SK-N-SH (cell line): ENCODE measurements around the gene RET. TPM values are rescaled to one million over a fixed set of nuclear protein-coding genes. Genes with fewer than 3 reads are reported as not detected.

Experiments
- CTCF ChIA-PET: fragments of 300-600, 350-600 bp; formaldehyde crosslinking; extraction: SDS; loops from one replicate; lab custom pipeline; 2021; lab: Yijun Ruan, JAX
- POLR2A ChIA-PET: fragments of 350-600 bp; sonication (Branson Sonifier 250); formaldehyde crosslinking; extraction: SDS; loops from one replicate; lab custom pipeline; 2020; ENCODE audit warnings: antibody characterized with exemption, inconsistent platforms; lab: Yijun Ruan, JAX
- DNase-seq: peaks from one replicate; pipeline ENCODE4 v3.0.0; 2012
- H2AFZ ChIP-seq: fragments of 200-600 bp; sonication (generic); 2 replicates; pipeline ENCODE4 v1.8.1; 2016; ENCODE audit warnings: antibody characterized with exemption, mild to moderate bottlenecking, low read depth
- H3F3A ChIP-seq: fragments of 200-600 bp; sonication (generic); replicated peaks from 2 replicates; pipeline ENCODE3; 2016; ENCODE audit warnings: antibody characterized with exemption, mild to moderate bottlenecking; ENCODE audit not compliant: insufficient read depth
- H3K27ac ChIP-seq, 2 experiments: fragments of 200-500 bp in 1 of 2; fragments of 200-600 bp in 1 of 2; sonication (Bioruptor generic) in 1 of 2; sonication (generic), shearing (Covaris generic) in 1 of 2; 2 replicates each; pipeline versions ENCODE4 v1.5.1 to v1.6.1; 2014 to 2016; ENCODE audit warnings: low read depth in 2 of 2, inconsistent platforms in 1 of 2, low read length in 1 of 2, mild to moderate bottlenecking in 1 of 2, mixed read lengths in 1 of 2
- H3K27me3 ChIP-seq: fragments of 200-600 bp; sonication (generic), shearing (Covaris generic); 2 replicates; pipeline ENCODE4 v1.6.1; 2016; ENCODE audit warnings: mixed run types; ENCODE audit not compliant: insufficient read depth
- H3K36me3 ChIP-seq, 2 experiments: fragments of 200-500 bp in 1 of 2; fragments of 200-600 bp in 1 of 2; sonication (Bioruptor generic) in 1 of 2; sonication (generic) in 1 of 2; replicated peaks in 1 of 2; 2 replicates each; pipeline versions ENCODE3 to v1.5.1; 2014 to 2016; ENCODE audit warnings: low read length in 1 of 2, mild to moderate bottlenecking in 1 of 2; ENCODE audit not compliant: insufficient read depth in 2 of 2, control insufficient read depth in 1 of 2
- H3K4me1 ChIP-seq, 2 experiments: fragments of 200-500 bp in 1 of 2; fragments of 200-600 bp in 1 of 2; sonication (Bioruptor generic) in 1 of 2; sonication (generic), shearing (Covaris generic) in 1 of 2; 2 replicates each; pipeline versions ENCODE4 v1.5.1 to v1.6.1; 2014 to 2016; ENCODE audit warnings: low read depth in 1 of 2, low read length in 1 of 2, mixed run types in 1 of 2; ENCODE audit not compliant: insufficient read depth in 2 of 2, control insufficient read depth in 1 of 2
- H3K4me2 ChIP-seq: fragments of 200-600 bp; sonication (generic), shearing (Covaris generic); 2 replicates; pipeline ENCODE4 v1.6.1; 2017; ENCODE audit warnings: mixed run types
- H3K4me3 ChIP-seq, 2 experiments: fragments of 200-500 bp in 1 of 2; fragments of 200-600 bp in 1 of 2; sonication (Bioruptor generic) in 1 of 2; sonication (generic), shearing (Covaris generic) in 1 of 2; 2 replicates each; pipeline versions ENCODE4 v1.5.1 to v1.8.1; 2014 to 2016; ENCODE audit warnings: low read depth in 2 of 2, inconsistent platforms in 1 of 2, low read length in 1 of 2, mild to moderate bottlenecking in 1 of 2, mixed read lengths in 1 of 2, moderate library complexity in 1 of 2
- H3K79me2 ChIP-seq: fragments of 200-600 bp; sonication (generic); 2 replicates; pipeline ENCODE4 v1.8.1; 2017; ENCODE audit warnings: mild to moderate bottlenecking; ENCODE audit not compliant: insufficient read depth
- H3K9ac ChIP-seq: fragments of 200-600 bp; sonication (generic); 2 replicates; pipeline ENCODE4 v1.6.1; 2017; ENCODE audit warnings: mixed run types
- H3K9me2 ChIP-seq: fragments of 200-600 bp; sonication (generic); 2 replicates; pipeline ENCODE4 v1.6.1; 2017; ENCODE audit warnings: mixed run types
- H3K9me3 ChIP-seq: fragments of 200-600 bp; sonication (generic); 2 replicates; pipeline ENCODE4 v1.6.1; 2017; ENCODE audit warnings: mixed run types, mild to moderate bottlenecking, moderate library complexity
- H4K20me1 ChIP-seq: fragments of 200-600 bp; sonication (generic); 2 replicates; pipeline ENCODE4 v1.6.1; 2017; ENCODE audit warnings: mild to moderate bottlenecking, mixed run types; ENCODE audit not compliant: insufficient read depth
- CHD2 ChIP-seq: fragments of 150-350 bp; IDR thresholded peaks from 2 replicates; pipeline ENCODE4 v1.6.1; 2018; ENCODE audit warnings: low read length; ENCODE audit not compliant: partially characterized antibody
- CTCF ChIP-seq: fragments of 200-600 bp; sonication (generic); IDR thresholded peaks from 2 replicates; pipeline ENCODE4 v1.6.1; 2017; ENCODE audit warnings: antibody characterized with exemption, mild to moderate bottlenecking, moderate library complexity
- ELF1 ChIP-seq: IDR thresholded peaks from 2 replicates; pipeline ENCODE4 v1.4.0; 2012
- EP300 ChIP-seq, 2 experiments: IDR thresholded peaks; 2 replicates each; pipeline versions ENCODE4 v1.4.0 to v1.6.1; 2012; ENCODE audit warnings: borderline replicate concordance in 1 of 2, low read depth in 1 of 2, low read length in 1 of 2
- EZH2phosphoT487 ChIP-seq: fragments of 200-600 bp; sonication (generic); IDR thresholded peaks from 2 replicates; pipeline ENCODE4 v1.6.1; 2017; ENCODE audit warnings: low read depth, mixed run types, mild to moderate bottlenecking, antibody characterized with exemption, moderate library complexity, borderline replicate concordance
- FOXJ3 ChIP-seq: sonication (generic); formaldehyde crosslinking; IDR thresholded peaks from 2 replicates; pipeline ENCODE4 v1.5.1; 2020; ENCODE audit warnings: mild to moderate bottlenecking, missing genetic modification reagents
- FOXM1 ChIP-seq: IDR thresholded peaks from 2 replicates; pipeline ENCODE4 v1.4.0; 2012; ENCODE audit warnings: low read depth, mild to moderate bottlenecking
- NFIC ChIP-seq: IDR thresholded peaks from 2 replicates; pipeline ENCODE4 v1.4.0; 2012; ENCODE audit warnings: borderline replicate concordance
- NRF1 ChIP-seq: IDR thresholded peaks from 2 replicates; pipeline ENCODE4 v1.6.1; 2012; ENCODE audit warnings: low read depth, mild to moderate bottlenecking, low read length
- PBX3 ChIP-seq: IDR thresholded peaks from 2 replicates; pipeline ENCODE4; 2012
- POLR2AphosphoS5 ChIP-seq: IDR thresholded peaks from 2 replicates; pipeline ENCODE4 v1.6.1; 2012; ENCODE audit warnings: low read depth, low read length
- RAD21 ChIP-seq: IDR thresholded peaks from 2 replicates; pipeline ENCODE4 v1.6.1; 2012; ENCODE audit warnings: mild to moderate bottlenecking, low read length
- REST ChIP-seq: IDR thresholded peaks from 2 replicates; pipeline ENCODE4 v1.6.1; 2012; ENCODE audit warnings: mild to moderate bottlenecking, low read depth, low read length, moderate library complexity
- RFX5 ChIP-seq: IDR thresholded peaks from 2 replicates; pipeline ENCODE4 v1.6.1; 2012; ENCODE audit warnings: mild to moderate bottlenecking, improper control_type of control experiment, low read length
- SIN3A ChIP-seq: IDR thresholded peaks from 2 replicates; pipeline ENCODE4 v1.6.1; 2012; ENCODE audit warnings: low read depth, mild to moderate bottlenecking, low read length, moderate library complexity, borderline replicate concordance
- ZBTB33 ChIP-seq: IDR thresholded peaks from 2 replicates; pipeline ENCODE4 v1.4.0; 2012; ENCODE audit warnings: low read depth, borderline replicate concordance
- WGBS: methylation state at CpG from one replicate; pipeline ENCODE4 v1.1.6; 2017; ENCODE audit warnings: low lambda C conversion rate; 5-methylcytosine and 5-hydroxymethylcytosine counted together
- polyA plus RNA-seq, 3 experiments: library from polyadenylated mRNA; depleted of rRNA; stranded (reverse); fragments of >200 nt; gene quantifications; 2 replicates each; pipeline ENCODE4 v1.2.3, GENCODE V29; 2012

Gene RET
- polyA plus RNA-seq, 1 of the 3 experiments (the other 2 are of a cell fraction) = 3.2 TPM

- TF ChIP-seq REST (no peak), CHD2 (no peak), ELF1 (no peak), SIN3A (no peak), EP300 (IDR thresholded peaks at IDR 0.05; ENCODE audit: borderline replicate concordance in 1 of 2, low read depth in 1 of 2, low read length in 1 of 2) (no peak), ZBTB33 (no peak)
- TF ChIP-seq, all 33 proteins: peak for 0
- no peaks in the 10 kb centered on the region for H3F3A ChIP-seq
- no peaks in the 10 kb centered on the region for H4K20me1 ChIP-seq
- ChIA-PET POLR2A (no interaction called here), CTCF (no interaction called here)
- H3K4me1 ChIP-seq = peaks cover 0 to 10% of the 10 kb centered on the region in 2 experiments; a peak in 1 of 4 replicates
- H3K4me2 ChIP-seq = no peak overlapping the region
- no peak overlapping the region for H2AFZ ChIP-seq
- no peak for DNase-seq
- H3K27ac ChIP-seq = no peak overlapping the region
- no peaks in the 10 kb centered on the region for H3K9me2 ChIP-seq
- 87% methylated on average over 6 of the region's 6 CpGs for WGBS
- no peak overlapping the region for H3K9ac ChIP-seq
- no peak overlapping the region for H3K4me3 ChIP-seq
- peaks cover 44 to 60% of the 10 kb centered on the region in 2 experiments for H3K36me3 ChIP-seq
- H3K27me3 ChIP-seq = no peaks in the 10 kb centered on the region
- H3K79me2 ChIP-seq = no peaks in the 10 kb centered on the region; the same call in 1 of the 2 replicates
- no peaks in the 10 kb centered on the region for H3K9me3 ChIP-seq
Observed at GRCh38 chr10:43174969-43175368, 98.1 kb downstream of the RET start.

- H3K79me2 ChIP-seq = no peaks in the 10 kb centered on the region; the same call in 1 of the 2 replicates
- 96% methylated on average over 3 of the region's 3 CpGs for WGBS
- no peak overlapping the region for H3K9ac ChIP-seq
- H3K36me3 ChIP-seq = peaks cover 53 to 65% of the 10 kb centered on the region in 2 experiments
- no peak overlapping the region for H2AFZ ChIP-seq
- peaks cover 0 to 10% of the 10 kb centered on the region in 2 experiments; a peak in 1 of 4 replicates for H3K4me1 ChIP-seq
- H3K4me2 ChIP-seq = no peak overlapping the region
- H3K4me3 ChIP-seq = no peak overlapping the region
- no peak overlapping the region for H3K27ac ChIP-seq
- H3K9me2 ChIP-seq = no peaks in the 10 kb centered on the region
- ChIA-PET POLR2A (no interaction called here), CTCF (interaction anchor here (0.9 to 1.0 kb wide), 2 partner anchors 19 to 54 kb away, joined by 3 read pairs; no protein-coding TSS in a partner anchor)
- no peaks in the 10 kb centered on the region for H4K20me1 ChIP-seq
- H3F3A ChIP-seq = no peaks in the 10 kb centered on the region
- H3K9me3 ChIP-seq = no peaks in the 10 kb centered on the region
- DNase-seq = no peak
- no peaks in the 10 kb centered on the region for H3K27me3 ChIP-seq
- TF ChIP-seq CTCF (no peak), CHD2 (no peak), PBX3 (no peak), RFX5 (no peak), NFIC (no peak), FOXM1 (no peak), NRF1 (no peak), EZH2phosphoT487 (no peak), POLR2AphosphoS5 (no peak), RAD21 (no peak), FOXJ3 (CRISPR knock-in tag) (no peak)
Observed at GRCh38 chr10:43176271-43176670, 99.4 kb downstream of the RET start.
